CD4-positive, alpha-beta T cell (primary cell): ENCODE results near the gene XRCC3. TPM values are rescaled to one million over a fixed set of nuclear protein-coding genes. Genes with fewer than 3 reads are reported as not detected.
A peak's percentile ranks its signal among the peaks of the same experiment; 100 is the strongest.

ENCODE experiments used
- ATAC-seq: fragments of 200-7000 bp; cut with Tn5 transposase; one replicate; pipeline ENCODE4 v1.10.0; 2022; ENCODE audit warnings: mild to moderate bottlenecking; ENCODE audit not compliant: poor library complexity
- CTCF ChIA-PET: fragments of 350-600 bp; sonication (Branson Sonifier 250); formaldehyde crosslinking; loops from one replicate; lab custom pipeline; 2021; ENCODE audit warnings: antibody characterized with exemption, inconsistent platforms; lab: Charles Lee
- POLR2A ChIA-PET: fragments of 350-600 bp; sonication (Branson Sonifier 250); formaldehyde crosslinking; loops from one replicate; lab custom pipeline; 2021; ENCODE audit warnings: antibody characterized with exemption, inconsistent platforms; lab: Charles Lee
- DNase-seq, 14 experiments: peaks; one replicate each; pipeline ENCODE4 v3.0.0-alpha.2; 2013 to 2020; ENCODE audit warnings: mixed read lengths in 2 of 14
- H3K27ac ChIP-seq, 2 donors: one replicate each; pipeline versions ENCODE4 v1.5.1 to v1.7.0; 2013; ENCODE audit warnings: low read length in 2 of 2, low read depth in 1 of 2, mild to moderate bottlenecking in 1 of 2
- H3K27me3 ChIP-seq, 2 experiments: 1 replicate in 1 of 2; 2 replicates in 1 of 2; pipeline versions ENCODE4 v1.6.1 to v1.7.0; 2013; ENCODE audit warnings: low read length in 2 of 2, control low read depth in 1 of 2, mild to moderate bottlenecking in 1 of 2, moderate library complexity in 1 of 2; ENCODE audit not compliant: insufficient read depth in 2 of 2, control insufficient read depth in 1 of 2
- H3K36me3 ChIP-seq: one replicate; pipeline ENCODE4 v1.6.1; 2013; ENCODE audit warnings: low read length, control low read depth; ENCODE audit not compliant: insufficient read depth
- H3K4me1 ChIP-seq: one replicate; pipeline ENCODE4 v1.6.1; 2013; ENCODE audit warnings: low read length, control low read depth; ENCODE audit not compliant: insufficient read depth
- H3K4me3 ChIP-seq: one replicate; pipeline ENCODE4 v1.5.1; 2013; ENCODE audit warnings: mild to moderate bottlenecking, low read length, moderate library complexity
- H3K9me3 ChIP-seq, 2 experiments: 1 replicate in 1 of 2; 2 replicates in 1 of 2; pipeline versions ENCODE4 v1.6.1 to v1.7.0; 2013; ENCODE audit warnings: low read length in 2 of 2, mild to moderate bottlenecking in 2 of 2, control low read depth in 1 of 2, moderate library complexity in 1 of 2; ENCODE audit not compliant: control insufficient read depth in 1 of 2, insufficient read depth in 1 of 2
- H3K27ac Mint-ChIP-seq: one replicate; pipeline ENCODE4 v1.8.0; 2020; ENCODE audit warnings: mixed read lengths
- H3K27me3 Mint-ChIP-seq: one replicate; pipeline ENCODE4 v1.8.0; 2021; ENCODE audit warnings: mixed read lengths
- H3K36me3 Mint-ChIP-seq: one replicate; pipeline ENCODE4 v1.8.0; 2021; ENCODE audit warnings: low read depth, mixed read lengths
- H3K4me1 Mint-ChIP-seq: one replicate; pipeline ENCODE4 v1.8.0; 2021; ENCODE audit warnings: low read depth, mixed read lengths
- H3K4me3 Mint-ChIP-seq: one replicate; pipeline ENCODE4 v1.8.0; 2020; ENCODE audit warnings: mild to moderate bottlenecking, mixed read lengths
- H3K9me3 Mint-ChIP-seq: one replicate; pipeline ENCODE4 v1.8.0; 2020; ENCODE audit warnings: mixed read lengths
- intact Hi-C, 2 experiments: fragments of 100-400 bp; cut with DNase I in 1 of 2; cut with micrococcal nuclease in 1 of 2; formaldehyde crosslinking; loops; one replicate each; pipeline versions ENCODE4 v1.15.1 to v1.9.0; 2023 to 2025; cut with DNase I, micrococcal nuclease
- total RNA-seq, 174 experiments: library from RNA in 2 of 174; stranded (reverse) in 2 of 174; gene quantifications; one replicate each; pipeline ENCODE4 v1.2.3 and lab custom pipeline; 2021 to 2026
- TF ChIP-seq, protein P1 (sequence below): fragments of 200-600 bp; IDR thresholded peaks from one replicate; pipeline ENCODE4 v1.8.0; 2022; ENCODE audit warnings: antibody characterized with exemption, mild to moderate bottlenecking

XRCC3 gene
- total RNA-seq, 2 experiments from 2014 or later = 4.6 to 4.8 TPM

DNA sequence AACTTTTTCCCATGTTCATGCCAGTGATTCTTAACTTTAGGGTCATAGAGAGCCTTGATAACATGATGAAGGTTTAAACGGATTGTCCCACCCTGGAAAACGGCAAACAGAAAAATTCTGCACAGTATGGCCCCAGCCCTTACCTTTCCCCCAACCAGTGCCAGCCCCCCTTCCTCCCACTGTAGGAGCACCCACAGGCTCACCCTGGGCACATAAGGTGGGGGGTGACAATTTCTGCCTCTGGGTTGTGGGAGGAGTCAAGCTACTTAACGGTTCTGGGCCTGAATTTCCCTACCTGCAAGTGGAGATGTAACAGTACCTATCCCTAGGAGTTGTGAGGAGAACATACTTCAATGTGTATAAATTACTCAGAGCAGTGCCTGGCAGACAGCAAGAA, 18.0 kb downstream of the XRCC3 start:
- TF ChIP-seq, protein P1, sequence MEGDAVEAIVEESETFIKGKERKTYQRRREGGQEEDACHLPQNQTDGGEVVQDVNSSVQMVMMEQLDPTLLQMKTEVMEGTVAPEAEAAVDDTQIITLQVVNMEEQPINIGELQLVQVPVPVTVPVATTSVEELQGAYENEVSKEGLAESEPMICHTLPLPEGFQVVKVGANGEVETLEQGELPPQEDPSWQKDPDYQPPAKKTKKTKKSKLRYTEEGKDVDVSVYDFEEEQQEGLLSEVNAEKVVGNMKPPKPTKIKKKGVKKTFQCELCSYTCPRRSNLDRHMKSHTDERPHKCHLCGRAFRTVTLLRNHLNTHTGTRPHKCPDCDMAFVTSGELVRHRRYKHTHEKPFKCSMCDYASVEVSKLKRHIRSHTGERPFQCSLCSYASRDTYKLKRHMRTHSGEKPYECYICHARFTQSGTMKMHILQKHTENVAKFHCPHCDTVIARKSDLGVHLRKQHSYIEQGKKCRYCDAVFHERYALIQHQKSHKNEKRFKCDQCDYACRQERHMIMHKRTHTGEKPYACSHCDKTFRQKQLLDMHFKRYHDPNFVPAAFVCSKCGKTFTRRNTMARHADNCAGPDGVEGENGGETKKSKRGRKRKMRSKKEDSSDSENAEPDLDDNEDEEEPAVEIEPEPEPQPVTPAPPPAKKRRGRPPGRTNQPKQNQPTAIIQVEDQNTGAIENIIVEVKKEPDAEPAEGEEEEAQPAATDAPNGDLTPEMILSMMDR = no peak
- intact Hi-C loops = no loop called here
- H3K27me3 Mint-ChIP-seq = no peaks in the 10 kb centered on the region
- peaks cover 64% of the 10 kb centered on the region for H3K36me3 Mint-ChIP-seq
- Histone ChIP-seq H3K4me1 (peaks cover 7% of the 10 kb centered on the region), H3K9me3 (no peaks in the 10 kb centered on the region), H3K4me3 (no peak overlapping the region), H3K27me3 (no peaks in the 10 kb centered on the region), H3K27ac (no peak overlapping the region), H3K36me3 (peaks cover 78% of the 10 kb centered on the region)
- ATAC-seq = no peak
- CTCF ChIA-PET = no interaction called here
- no peak overlapping the region for H3K4me3 Mint-ChIP-seq
- H3K4me1 Mint-ChIP-seq = peaks cover 4% of the 10 kb centered on the region
- H3K9me3 Mint-ChIP-seq = no peaks in the 10 kb centered on the region
- POLR2A ChIA-PET = no interaction called here
- no peak for DNase-seq
- no peak overlapping the region for H3K27ac Mint-ChIP-seq

DNA sequence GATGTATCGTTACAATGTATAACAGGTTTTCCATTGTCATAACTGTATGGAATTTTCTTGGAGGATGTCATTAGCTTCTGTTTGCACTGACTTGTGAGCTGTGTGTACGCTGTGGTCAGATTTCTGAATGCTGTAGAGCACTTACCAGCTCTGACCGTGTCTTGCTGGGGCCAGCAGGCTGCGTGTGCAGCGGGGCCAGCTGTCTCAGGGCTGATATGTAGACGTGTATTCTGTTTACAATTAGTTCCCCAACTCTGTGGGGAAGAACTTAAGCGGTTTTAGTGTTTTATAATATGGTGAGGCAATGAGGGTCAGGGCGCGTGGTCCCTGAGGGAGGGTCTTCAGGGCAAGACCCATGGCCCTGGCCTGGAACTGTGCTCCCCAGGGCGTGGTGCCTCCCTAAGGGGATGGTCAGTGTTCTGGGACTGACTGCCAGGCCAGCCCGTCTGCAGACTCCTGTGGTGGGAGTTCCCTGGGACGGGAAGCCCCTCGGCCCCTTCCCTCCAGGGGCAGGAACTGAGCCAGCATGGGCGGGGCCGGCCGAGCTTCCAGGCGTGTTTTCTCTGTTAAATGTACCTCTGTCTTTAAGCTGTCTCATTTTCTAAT, 18.7 kb downstream of the XRCC3 start:
- no peak overlapping the region for H3K4me3 ChIP-seq
- Mint-ChIP-seq H3K9me3 (no peaks in the 10 kb centered on the region), H3K4me1 (peaks cover 4% of the 10 kb centered on the region), H3K4me3 (no peak overlapping the region), H3K27ac (peak overlapping the region; percentile 54), H3K36me3 (peaks cover 59% of the 10 kb centered on the region), H3K27me3 (no peaks in the 10 kb centered on the region)
- ChIA-PET CTCF (no interaction called here), POLR2A (no interaction called here)
- ATAC-seq = no peak
- DNase-seq = no peak
- intact Hi-C loops = no loop called here
- no peaks in the 10 kb centered on the region for H3K9me3 ChIP-seq
- H3K27me3 ChIP-seq = no peaks in the 10 kb centered on the region
- peaks cover 79% of the 10 kb centered on the region for H3K36me3 ChIP-seq
- H3K27ac ChIP-seq = peak overlapping the region in 1 of 2 donors; percentile 29
- TF ChIP-seq, protein P1 = no peak
- peaks cover 7% of the 10 kb centered on the region for H3K4me1 ChIP-seq

GRCh38 chr14:103696070-103696402, 19.2 kb downstream of the XRCC3 start:
- POLR2A ChIA-PET = no interaction called here
- H3K36me3 Mint-ChIP-seq = peaks cover 55% of the 10 kb centered on the region

More at GRCh38 chr14:103696070-103696402, 19.2 kb downstream of the XRCC3 start:
- CTCF ChIA-PET = no interaction called here
- Mint-ChIP-seq H3K27me3 (no peaks in the 10 kb centered on the region), H3K4me1 (peaks cover 4% of the 10 kb centered on the region), H3K9me3 (no peaks in the 10 kb centered on the region), H3K27ac (peak overlapping the region; percentile 54), H3K4me3 (no peak overlapping the region)
- ATAC-seq (no peak), DNase-seq (no peak)
- H3K27ac ChIP-seq = no peak overlapping the region
- TF ChIP-seq, protein P1 = no peak
- peaks cover 78% of the 10 kb centered on the region for H3K36me3 ChIP-seq
- no peak overlapping the region for H3K4me3 ChIP-seq
- intact Hi-C loops = no loop called here
- no peaks in the 10 kb centered on the region for H3K9me3 ChIP-seq
- H3K4me1 ChIP-seq = peaks cover 7% of the 10 kb centered on the region
- H3K27me3 ChIP-seq = no peaks in the 10 kb centered on the region
